Gastrocnemius medialis (tissue), 4 donors: ENCODE data around the gene RNASEH2A.

ENCODE experiments used
- CTCF ChIP-seq, 5 experiments: fragments of 450-650 bp in 3 of 5; fragments of 200-600 bp in 2 of 5; sonication (generic) in 2 of 5; IDR thresholded peaks in 4 of 5; conservative IDR thresholded peaks in 1 of 5; 1 replicate in 4 of 5; 2 replicates in 1 of 5; pipeline ENCODE4 v1.5.1; 2016 to 2019; ENCODE audit warnings: antibody characterized with exemption in 5 of 5, mild to moderate bottlenecking in 3 of 5, moderate library complexity in 3 of 5
- POLR2A ChIP-seq, 2 donors: fragments of 450-650 bp; IDR thresholded peaks; one replicate each; pipeline ENCODE4 v1.6.1; 2017; ENCODE audit warnings: antibody characterized with exemption in 2 of 2, mild to moderate bottlenecking in 2 of 2, moderate library complexity in 2 of 2

- no peak for TF ChIP-seq CTCF (IDR thresholded peaks at IDR 0.05 in 4 of 5, conservative IDR thresholded peaks at IDR 0.05 in 1 of 5)
- TF ChIP-seq POLR2A (IDR thresholded peaks at IDR 0.05): no peak
Measured at GRCh38 chr19:12799742-12800465, 6.5 kb upstream of the RNASEH2A start.
